Peyer's patch (tissue), 4 donors: ENCODE measurements around the gene TNFRSF19. TPM values are rescaled to one million over a fixed set of nuclear protein-coding genes. Genes with fewer than 3 reads are reported as not detected.

Experiments
- DNase-seq, 3 donors: peaks; one replicate each; pipeline ENCODE4 v3.0.0-alpha.2; 2017 to 2019
- H3K27ac ChIP-seq, 4 donors: fragments of 200-600 bp; sonication (generic); one replicate each; pipeline ENCODE4 v1.5.1; 2016 to 2019
- H3K27me3 ChIP-seq, 2 donors: fragments of 200-600 bp; sonication (generic); one replicate each; pipeline ENCODE4 v1.5.1; 2019
- H3K36me3 ChIP-seq, 3 donors: fragments of 200-600 bp; sonication (generic); one replicate each; pipeline ENCODE4 v1.5.1; 2016 to 2019
- H3K4me1 ChIP-seq, 4 donors: fragments of 200-600 bp; sonication (generic); one replicate each; pipeline ENCODE4 v1.5.1; 2016 to 2019
- H3K4me3 ChIP-seq, 4 donors: fragments of 200-600 bp; sonication (generic); 1 replicate in 3 of 4; 2 replicates in 1 of 4; pipeline ENCODE4 v1.5.1; 2016 to 2019; ENCODE audit warnings: mild to moderate bottlenecking in 1 of 4
- H3K9me3 ChIP-seq, 4 donors: fragments of 200-600 bp; sonication (generic); one replicate each; pipeline ENCODE4 v1.5.1; 2016 to 2019; ENCODE audit warnings: mild to moderate bottlenecking in 1 of 4
- CTCF ChIP-seq, 6 experiments: fragments of 450-650 bp in 4 of 6; fragments of 200-600 bp in 2 of 6; sonication (generic) in 1 of 6; IDR thresholded peaks; one replicate each; pipeline ENCODE4 v1.5.1; 2017 to 2019; ENCODE audit warnings: antibody characterized with exemption in 6 of 6, mild to moderate bottlenecking in 3 of 6, moderate library complexity in 1 of 6
- POLR2A ChIP-seq, 2 donors: fragments of 450-650 bp; IDR thresholded peaks; one replicate each; pipeline ENCODE4 v1.5.1; 2017; ENCODE audit warnings: antibody characterized with exemption in 2 of 2, mild to moderate bottlenecking in 2 of 2, moderate library complexity in 2 of 2
- total RNA-seq, 4 donors: library from RNA; depleted of rRNA; stranded (reverse); fragments of >200 nt; gene quantifications; one replicate each; pipeline ENCODE4 v1.1.0, GENCODE V29; 2016

TNFRSF19 gene
- total RNA-seq, 4 donors from 2014 or later: 0.94 to 1.7 (median 1.2) TPM; not detected in 1

DNA sequence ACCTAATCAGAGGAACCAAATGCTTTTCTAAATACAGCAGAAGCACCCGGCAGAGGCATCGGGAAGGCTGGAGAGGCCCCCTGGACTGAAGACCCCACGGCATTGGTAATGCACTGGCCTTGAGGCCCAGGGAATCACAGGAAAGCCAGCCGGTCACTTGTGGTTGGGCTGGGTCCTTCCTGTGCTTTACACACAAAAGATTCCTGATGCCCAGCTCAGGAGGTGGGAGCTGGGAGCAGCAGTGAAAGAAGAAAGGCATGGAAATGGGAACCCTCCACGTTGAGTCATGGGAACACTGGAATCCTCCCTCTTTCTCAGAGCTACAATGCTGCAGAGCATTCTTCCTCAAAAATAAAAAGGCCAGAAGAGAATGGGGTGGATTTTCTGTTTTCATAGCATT lies 126.4 kb downstream of the TNFRSF19 start:
- Histone ChIP-seq H3K27ac (no peak overlapping the region), H3K4me3 (no peak overlapping the region), H3K27me3 (no peaks in the 10 kb centered on the region), H3K36me3 (no peaks in the 10 kb centered on the region), H3K4me1 (peaks cover 0 to 9% (median 4%) of the 10 kb centered on the region in 4 donors), H3K9me3 (no peaks in the 10 kb centered on the region)
- TF ChIP-seq CTCF (IDR thresholded peaks at IDR 0.05) (no peak), POLR2A (IDR thresholded peaks at IDR 0.05) (no peak)
- DNase-seq: no peak

DNA sequence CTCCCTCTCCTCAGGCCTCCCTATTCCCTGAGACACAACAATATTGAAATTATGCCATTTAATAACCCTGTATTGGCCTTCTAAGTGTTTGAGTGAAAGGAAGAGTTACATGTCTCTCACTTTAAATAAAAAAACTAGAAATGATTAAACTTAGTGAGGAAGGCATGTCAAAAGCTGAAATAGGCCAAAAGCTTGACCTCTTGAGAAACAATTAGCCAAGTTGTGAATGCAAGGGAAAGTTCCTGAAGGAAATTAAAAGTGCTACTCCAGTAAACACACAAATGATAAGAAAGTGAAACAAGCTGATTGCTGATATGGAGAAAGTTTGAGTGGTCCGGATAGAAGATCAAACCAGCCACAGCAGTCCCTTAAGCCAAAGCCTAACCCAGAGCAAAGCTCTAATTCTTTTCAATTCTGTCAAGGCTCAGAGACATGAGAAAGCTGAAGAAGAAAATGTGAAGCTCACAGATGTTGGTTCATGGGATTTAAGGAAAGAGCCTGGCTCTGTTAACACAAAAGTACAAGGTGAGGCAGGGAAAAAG lies 127.6 kb downstream of the TNFRSF19 start:
- Histone ChIP-seq H3K4me3 (no peak overlapping the region), H3K9me3 (no peaks in the 10 kb centered on the region), H3K36me3 (no peaks in the 10 kb centered on the region), H3K4me1 (peaks cover 0 to 9% (median 4%) of the 10 kb centered on the region in 4 donors), H3K27me3 (no peaks in the 10 kb centered on the region), H3K27ac (no peak overlapping the region)
- DNase-seq: no peak
- TF ChIP-seq POLR2A (IDR thresholded peaks at IDR 0.05): no peak
- TF ChIP-seq CTCF (IDR thresholded peaks at IDR 0.05): no peak

DNA sequence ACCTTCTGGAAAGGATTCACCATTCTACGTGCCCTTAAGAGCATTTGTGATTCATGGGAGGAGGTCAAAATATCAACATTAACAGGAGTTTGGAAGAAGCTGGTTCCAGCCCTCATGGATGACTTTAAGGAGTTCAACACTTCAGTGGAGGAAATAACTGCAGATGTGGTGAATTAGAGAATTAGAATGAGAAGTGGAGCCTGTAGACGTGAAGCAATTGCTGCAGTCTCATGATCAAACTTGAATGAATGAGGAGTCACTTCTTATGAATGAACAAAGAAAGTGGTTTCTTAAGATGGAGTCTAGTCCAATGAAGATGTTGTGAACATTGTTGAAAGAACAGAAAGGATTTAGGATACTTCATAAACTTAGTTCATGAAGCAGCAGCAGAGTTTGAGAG lies 129.1 kb downstream of the TNFRSF19 start:
- no peak for DNase-seq
- no peak overlapping the region for H3K4me3 ChIP-seq
- H3K4me1 ChIP-seq: peaks cover 0 to 9% (median 4%) of the 10 kb centered on the region in 4 donors
- no peaks in the 10 kb centered on the region for H3K27me3 ChIP-seq
- H3K36me3 ChIP-seq: no peaks in the 10 kb centered on the region
- no peak overlapping the region for H3K27ac ChIP-seq
- TF ChIP-seq POLR2A (IDR thresholded peaks at IDR 0.05) (no peak), CTCF (IDR thresholded peaks at IDR 0.05) (no peak)
- H3K9me3 ChIP-seq: no peaks in the 10 kb centered on the region

DNA sequence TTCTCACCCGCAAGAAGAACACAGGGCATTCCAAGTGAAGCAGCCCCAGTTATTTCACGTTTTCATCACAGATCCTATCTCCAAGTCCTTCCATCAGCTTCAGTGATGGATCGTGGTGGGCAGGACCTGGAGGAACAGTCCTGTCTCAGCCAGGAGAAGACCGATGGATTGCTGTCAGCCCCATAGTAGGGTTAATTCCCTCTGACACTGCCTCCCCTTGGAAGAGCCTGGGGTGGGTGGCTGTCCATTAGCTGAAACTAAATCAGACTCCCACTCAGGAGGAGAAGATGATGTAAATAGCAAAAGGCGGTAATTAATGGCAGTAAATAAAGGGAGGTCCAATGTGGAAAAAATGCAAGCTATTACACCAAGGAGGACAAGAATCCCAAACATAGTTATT lies 131.0 kb downstream of the TNFRSF19 start:
- TF ChIP-seq POLR2A (IDR thresholded peaks at IDR 0.05) (no peak), CTCF (IDR thresholded peaks at IDR 0.05) (no peak)
- H3K27ac ChIP-seq: no peak overlapping the region
- no peak overlapping the region for H3K4me3 ChIP-seq
- H3K4me1 ChIP-seq: peaks cover 0 to 5% (median under 1%) of the 10 kb centered on the region in 4 donors
- H3K9me3 ChIP-seq: no peaks in the 10 kb centered on the region
- DNase-seq: no peak
- H3K27me3 ChIP-seq: no peaks in the 10 kb centered on the region
- no peaks in the 10 kb centered on the region for H3K36me3 ChIP-seq

- Histone ChIP-seq H3K4me1 (peaks cover 0 to under 1% (median 0%) of the 10 kb centered on the region in 4 donors), H3K36me3 (no peaks in the 10 kb centered on the region), H3K9me3 (no peaks in the 10 kb centered on the region), H3K27ac (no peak overlapping the region), H3K27me3 (no peaks in the 10 kb centered on the region), H3K4me3 (no peak overlapping the region)
- DNase-seq: peak in 1 of 3 donors; percentile 58
- TF ChIP-seq POLR2A (IDR thresholded peaks at IDR 0.05) (no peak), CTCF (IDR thresholded peaks at IDR 0.05) (no peak)
These were observed 131.4 kb downstream of the TNFRSF19 start for GRCh38 chr13:23701636-23702035.
